NB4 (cell line): ENCODE measurements around the gene CADM2.

Experiments used
- DNase-seq: peaks from one replicate; pipeline ENCODE4 v3.0.0; 2010; ENCODE audit warnings: low read depth
- H3K4me3 ChIP-seq: one replicate; pipeline ENCODE4 v1.5.1; 2011; ENCODE audit warnings: mild to moderate bottlenecking, low read depth, low read length, moderate library complexity
- CTCF ChIP-seq: IDR thresholded peaks from one replicate; pipeline ENCODE4 v1.5.1; 2012; ENCODE audit warnings: low read depth, low read length
- MYC ChIP-seq: IDR thresholded peaks from 2 replicates; pipeline ENCODE4 v1.6.1; 2011; ENCODE audit warnings: low read depth, low read length
- POLR2A ChIP-seq: IDR thresholded peaks from 2 replicates; pipeline ENCODE4 v1.6.1; 2011; ENCODE audit warnings: mild to moderate bottlenecking; ENCODE audit not compliant: insufficient read length; ENCODE audit errors: extremely low read depth
- TF ChIP-seq, protein P1 (sequence below): IDR thresholded peaks from 2 replicates; pipeline ENCODE4 v1.6.1; 2011; ENCODE audit warnings: low read depth, low read length

The CADM2 gene

DNA sequence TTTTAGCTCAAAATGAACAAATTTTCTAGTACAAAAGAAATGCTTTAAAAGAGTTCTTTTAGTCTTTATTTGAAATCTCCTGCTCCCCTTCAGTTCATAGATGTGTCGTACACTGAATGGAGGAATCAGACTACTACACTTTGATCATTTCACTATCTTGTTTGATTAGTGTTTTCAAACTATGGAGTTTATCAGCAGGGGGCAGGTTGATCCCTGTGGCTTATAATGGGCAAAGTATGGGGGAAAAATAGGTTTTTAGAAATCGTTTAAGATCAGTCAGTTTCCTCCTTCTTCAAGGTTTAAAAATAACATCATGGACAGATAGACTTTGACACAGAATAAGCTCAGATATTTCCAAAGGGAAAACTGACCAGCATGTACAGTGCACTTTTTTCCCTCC, 701.7 kb downstream of the CADM2 start:
- DNase-seq = no peak
- H3K4me3 ChIP-seq = no peak overlapping the region
- TF ChIP-seq CTCF (no peak), POLR2A (no peak), MYC (no peak)
- TF ChIP-seq, protein P1, sequence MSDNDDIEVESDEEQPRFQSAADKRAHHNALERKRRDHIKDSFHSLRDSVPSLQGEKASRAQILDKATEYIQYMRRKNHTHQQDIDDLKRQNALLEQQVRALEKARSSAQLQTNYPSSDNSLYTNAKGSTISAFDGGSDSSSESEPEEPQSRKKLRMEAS = no peak

- DNase-seq = no peak
- no peak for TF ChIP-seq MYC
- TF ChIP-seq, protein P1 = no peak
- no peak for TF ChIP-seq POLR2A
- TF ChIP-seq CTCF = no peak
- no peak overlapping the region for H3K4me3 ChIP-seq
These were observed 703.7 kb downstream of the CADM2 start for GRCh38 chr3:85662462-85662861.

- H3K4me3 ChIP-seq = no peak overlapping the region
- no peak for DNase-seq
- TF ChIP-seq MYC (no peak), CTCF (no peak), POLR2A (no peak)
- TF ChIP-seq, protein P1 = no peak
These were observed 709.0 kb downstream of the CADM2 start for GRCh38 chr3:85667744-85668143.

DNA sequence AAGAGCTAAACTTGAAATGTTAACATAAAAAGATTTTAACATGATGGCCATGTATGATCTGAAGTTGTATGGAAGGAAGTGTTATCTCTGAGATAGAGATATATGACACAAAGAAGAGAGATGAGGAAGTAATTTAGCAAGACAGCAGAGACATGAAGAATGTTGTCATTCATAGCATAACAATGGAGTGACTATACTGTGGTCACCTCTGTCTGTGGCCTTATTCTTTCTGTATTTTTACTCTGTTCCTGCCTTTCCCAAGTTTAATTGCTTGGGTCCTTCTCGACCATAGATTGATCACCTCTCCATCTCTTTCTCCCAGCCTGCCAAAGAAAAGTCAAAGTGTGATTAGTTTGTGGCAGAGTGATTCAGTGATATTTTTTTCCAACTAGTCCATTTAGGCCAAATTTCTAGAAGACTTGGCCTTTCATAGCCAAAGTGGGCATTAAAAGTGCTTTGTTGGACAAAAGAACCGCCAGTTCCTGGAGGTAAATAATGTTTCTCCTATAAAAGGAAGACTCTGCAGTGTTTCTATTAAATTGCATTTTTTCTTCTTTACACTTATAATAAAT, 711.9 kb downstream of the CADM2 start:
- DNase-seq = no peak
- TF ChIP-seq POLR2A (no peak), MYC (no peak), CTCF (no peak)
- TF ChIP-seq, protein P1 = no peak
- no peak overlapping the region for H3K4me3 ChIP-seq

DNA sequence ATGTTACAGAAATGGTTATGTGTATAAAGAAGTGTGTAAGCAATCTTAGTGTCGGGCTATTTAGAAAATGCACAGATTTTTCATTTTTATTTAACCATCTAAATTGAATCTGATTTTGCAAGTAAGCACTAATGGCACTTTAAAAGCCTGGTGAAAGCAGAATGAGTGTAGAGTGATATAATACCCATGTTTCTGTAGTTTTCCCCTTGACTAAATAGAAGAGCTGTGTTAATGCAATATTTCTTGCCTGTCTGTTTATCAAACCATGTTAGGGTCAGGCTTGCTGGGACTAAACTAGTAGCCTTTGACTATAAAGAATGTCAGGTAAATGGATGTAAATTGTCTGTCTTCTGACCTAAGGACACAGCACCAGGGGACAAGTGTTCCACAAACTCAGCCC, 714.0 kb downstream of the CADM2 start:
- no peak for TF ChIP-seq MYC
- no peak for TF ChIP-seq POLR2A
- DNase-seq = no peak
- no peak overlapping the region for H3K4me3 ChIP-seq

GRCh38 chr3:85678713-85679112, 719.9 kb downstream of the CADM2 start:
- DNase-seq = no peak
- TF ChIP-seq MYC (no peak), POLR2A (no peak), CTCF (no peak)
- TF ChIP-seq, protein P1 = no peak
- H3K4me3 ChIP-seq = no peak overlapping the region
